ENCODE data around the gene CACNG8. TPM values are rescaled to one million over a fixed set of nuclear protein-coding genes. Genes with fewer than 3 reads are reported as not detected.
A peak's percentile ranks its signal among the peaks of the same experiment; 100 is the strongest.
"Not testable (repeated sequence)": the region's sequence is repeated elsewhere in the genome, so short reads cannot be mapped to it uniquely, and the experiment has no call there.

The CACNG8 gene
- total RNA-seq, 1 donor from 2014 or later, result 1.4 TPM

DNA sequence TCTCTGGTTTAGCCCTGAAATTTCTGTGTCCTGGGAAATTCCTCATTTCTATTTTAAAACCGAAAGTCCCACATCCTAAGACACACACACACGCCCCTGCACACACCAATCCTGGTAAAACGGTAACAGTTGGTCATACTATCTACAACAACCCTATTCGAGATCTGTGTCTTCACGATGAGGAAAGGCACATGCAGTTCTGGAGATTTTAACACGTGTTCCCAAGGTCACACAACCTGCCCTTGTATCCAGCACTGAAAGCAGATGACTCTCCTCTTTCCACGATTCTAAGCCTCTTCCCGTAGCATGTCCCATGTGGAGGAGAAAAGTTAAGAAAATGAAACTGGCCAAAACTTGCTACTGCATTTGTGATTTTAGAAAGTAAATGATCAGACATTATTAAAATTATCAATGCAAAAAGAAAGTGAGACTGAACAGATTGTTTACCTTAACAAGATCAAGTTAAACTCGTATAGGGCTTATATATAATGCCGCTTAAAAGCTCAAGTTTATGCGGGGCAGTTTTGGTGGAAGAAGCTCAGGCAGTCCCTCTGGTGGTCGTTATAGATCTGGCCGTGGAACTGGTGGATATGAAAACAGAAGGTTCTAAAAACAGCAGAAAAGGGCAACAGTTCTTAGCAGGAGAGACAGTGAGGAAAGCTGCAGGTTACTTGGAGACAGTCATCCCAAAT, 68.3 kb downstream of the CACNG8 start:
- DNase-seq (ENCODE audit: low read depth, low spot score), result no peak

GRCh38 chr19:54035215-54036178, 72.8 kb downstream of the CACNG8 start:
- DNase-seq (ENCODE audit: low read depth, low spot score), result peak; percentile 69

DNA sequence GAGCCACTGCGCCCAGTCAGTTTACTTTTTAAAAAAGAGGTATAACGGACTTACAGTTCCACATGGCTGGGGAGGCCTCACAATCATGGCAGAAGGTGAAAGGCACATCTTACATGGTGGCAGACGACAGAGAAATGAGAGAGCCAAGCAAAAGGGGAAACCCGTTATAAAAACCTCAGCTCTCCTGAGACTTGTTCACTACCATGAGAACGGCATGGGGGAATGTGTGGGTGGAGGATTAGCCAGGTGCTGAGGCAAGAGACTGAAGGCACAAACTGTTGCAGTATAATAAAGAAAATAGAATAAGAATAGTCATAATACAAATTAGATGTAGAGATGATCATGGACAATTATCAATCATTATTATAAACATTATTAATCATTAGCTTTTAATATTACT, 73.8 kb downstream of the CACNG8 start:
- DNase-seq (ENCODE audit: low read depth, low spot score), result not testable (repeated sequence)

Other genes starting within 250 kb of the CACNG8 start
- 0.04 and 0.13 TPM in 2 replicates for gene NLRP12, start 138.6 kb upstream of the CACNG8 start, total RNA-seq
- 9.8 and 11.0 TPM in 2 replicates for gene MYADM, start 95.1 kb upstream of the CACNG8 start, total RNA-seq
- gene PRKCG, start 80.7 kb upstream of the CACNG8 start, total RNA-seq, result 0.14 TPM in 1 of 2 replicates, not detected in the other
- 0.04 and 0.13 TPM in 2 replicates for gene CACNG7, start 53.7 kb upstream of the CACNG8 start, total RNA-seq
- 1.8 and 3.1 TPM in 2 replicates for gene CACNG6, start 28.7 kb downstream of the CACNG8 start, total RNA-seq
- gene VSTM1, start 101.0 kb downstream of the CACNG8 start, total RNA-seq, result not detected in 2 replicates
- not detected in 2 replicates for gene TARM1, start 118.4 kb downstream of the CACNG8 start, total RNA-seq
- gene OSCAR, start 137.9 kb downstream of the CACNG8 start, total RNA-seq, result 0.07 TPM in 1 of 2 replicates, not detected in the other
- gene NDUFA3, start 139.9 kb downstream of the CACNG8 start, total RNA-seq, result 20.7 and 22.5 TPM in 2 replicates
- 15.0 and 22.8 TPM in 2 replicates for gene TFPT, start 152.7 kb downstream of the CACNG8 start, total RNA-seq
- 81.6 and 99.8 TPM in 2 replicates for gene PRPF31, start 152.8 kb downstream of the CACNG8 start, total RNA-seq
- gene CNOT3, start 174.8 kb downstream of the CACNG8 start, total RNA-seq, result 8.8 and 14.5 TPM in 2 replicates
- gene LENG1, start 196.8 kb downstream of the CACNG8 start, total RNA-seq, result 5.3 and 7.6 TPM in 2 replicates
- gene TMC4, start 210.2 kb downstream of the CACNG8 start, total RNA-seq, result 0.11 and 0.86 TPM in 2 replicates
- 35.5 and 63.1 TPM in 2 replicates for gene MBOAT7, start 226.6 kb downstream of the CACNG8 start, total RNA-seq
- gene TSEN34, start 228.4 kb downstream of the CACNG8 start, total RNA-seq, result 58.7 and 65.7 TPM in 2 replicates
- 1,456 and 2,816 TPM in 2 replicates for gene RPS9, start 237.9 kb downstream of the CACNG8 start, total RNA-seq